Ascending aorta (tissue), 2 donors: ENCODE measurements around the gene SH2D4B. TPM values are rescaled to one million over a fixed set of nuclear protein-coding genes. Genes with fewer than 3 reads are reported as not detected.

Experiments
- DNase-seq, 2 donors: peaks; one replicate each; pipeline ENCODE4 v3.0.0-alpha.2; 2019; ENCODE audit warnings: low spot score in 2 of 2
- H3K27ac ChIP-seq, 2 donors: fragments of 200-600 bp; sonication (generic); one replicate each; pipeline ENCODE4 v1.5.1; 2016 to 2017; ENCODE audit warnings: mild to moderate bottlenecking in 1 of 2
- H3K27me3 ChIP-seq: fragments of 200-600 bp; sonication (generic); one replicate; pipeline ENCODE4 v1.5.1; 2017
- H3K36me3 ChIP-seq, 2 donors: fragments of 200-600 bp; sonication (generic); one replicate each; pipeline ENCODE4 v1.5.1; 2016
- H3K4me1 ChIP-seq, 2 donors: fragments of 200-600 bp; sonication (generic); one replicate each; pipeline ENCODE4 v1.5.1; 2016 to 2017; ENCODE audit warnings: mild to moderate bottlenecking in 1 of 2
- H3K4me3 ChIP-seq, 2 donors: fragments of 200-600 bp; sonication (generic); one replicate each; pipeline ENCODE4 v1.5.1; 2016 to 2017; ENCODE audit warnings: mild to moderate bottlenecking in 1 of 2
- H3K9me3 ChIP-seq, 2 donors: fragments of 200-600 bp; sonication (generic); one replicate each; pipeline ENCODE4 v1.5.1; 2016
- intact Hi-C: fragments of 100-400 bp; cut with DNase I; formaldehyde crosslinking; loops from one replicate; pipeline ENCODE4 v1.15.1; 2023
- total RNA-seq: library from RNA; depleted of rRNA; stranded (reverse); fragments of >200 nt; gene quantifications from one replicate; pipeline ENCODE4 v1.1.0, GENCODE V29; 2016
- TF ChIP-seq, protein P1 (sequence below), 3 experiments: fragments of 200-600 bp in 2 of 3; fragments of 450-650 bp in 1 of 3; sonication (generic) in 2 of 3; IDR thresholded peaks; one replicate each; pipeline ENCODE4 v1.5.1; 2016 to 2019; ENCODE audit warnings: antibody characterized with exemption in 3 of 3, mild to moderate bottlenecking in 1 of 3, moderate library complexity in 1 of 3

Gene SH2D4B
- total RNA-seq, 1 donor from 2014 or later: not detected

DNA sequence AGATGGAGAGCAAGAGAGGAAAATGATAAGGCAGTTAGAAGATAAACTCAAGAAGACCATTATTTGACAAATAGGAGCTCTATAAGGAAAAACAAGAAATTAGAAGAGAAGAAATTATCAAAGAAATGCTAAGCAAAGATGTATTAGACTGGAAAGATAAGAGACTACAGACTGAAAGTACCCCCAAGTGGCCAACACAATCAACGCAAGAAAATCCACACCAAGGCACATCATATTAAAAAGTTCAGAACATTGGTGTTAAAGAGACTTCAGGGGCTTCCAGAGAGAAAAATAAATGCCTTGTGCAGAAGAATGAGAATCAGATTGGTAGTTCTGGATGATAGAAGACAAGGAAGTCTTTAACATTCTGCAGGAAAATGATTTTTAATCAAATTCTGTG is 46.0 kb downstream of the SH2D4B start:
- Histone ChIP-seq H3K4me1 (no peaks in the 10 kb centered on the region), H3K27ac (no peak overlapping the region), H3K4me3 (no peak overlapping the region), H3K27me3 (no peaks in the 10 kb centered on the region), H3K9me3 (no peaks in the 10 kb centered on the region), H3K36me3 (no peaks in the 10 kb centered on the region)
- TF ChIP-seq, protein P1, sequence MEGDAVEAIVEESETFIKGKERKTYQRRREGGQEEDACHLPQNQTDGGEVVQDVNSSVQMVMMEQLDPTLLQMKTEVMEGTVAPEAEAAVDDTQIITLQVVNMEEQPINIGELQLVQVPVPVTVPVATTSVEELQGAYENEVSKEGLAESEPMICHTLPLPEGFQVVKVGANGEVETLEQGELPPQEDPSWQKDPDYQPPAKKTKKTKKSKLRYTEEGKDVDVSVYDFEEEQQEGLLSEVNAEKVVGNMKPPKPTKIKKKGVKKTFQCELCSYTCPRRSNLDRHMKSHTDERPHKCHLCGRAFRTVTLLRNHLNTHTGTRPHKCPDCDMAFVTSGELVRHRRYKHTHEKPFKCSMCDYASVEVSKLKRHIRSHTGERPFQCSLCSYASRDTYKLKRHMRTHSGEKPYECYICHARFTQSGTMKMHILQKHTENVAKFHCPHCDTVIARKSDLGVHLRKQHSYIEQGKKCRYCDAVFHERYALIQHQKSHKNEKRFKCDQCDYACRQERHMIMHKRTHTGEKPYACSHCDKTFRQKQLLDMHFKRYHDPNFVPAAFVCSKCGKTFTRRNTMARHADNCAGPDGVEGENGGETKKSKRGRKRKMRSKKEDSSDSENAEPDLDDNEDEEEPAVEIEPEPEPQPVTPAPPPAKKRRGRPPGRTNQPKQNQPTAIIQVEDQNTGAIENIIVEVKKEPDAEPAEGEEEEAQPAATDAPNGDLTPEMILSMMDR (IDR thresholded peaks at IDR 0.05): no peak
- intact Hi-C loops: no loop called here
- DNase-seq: no peak

DNA sequence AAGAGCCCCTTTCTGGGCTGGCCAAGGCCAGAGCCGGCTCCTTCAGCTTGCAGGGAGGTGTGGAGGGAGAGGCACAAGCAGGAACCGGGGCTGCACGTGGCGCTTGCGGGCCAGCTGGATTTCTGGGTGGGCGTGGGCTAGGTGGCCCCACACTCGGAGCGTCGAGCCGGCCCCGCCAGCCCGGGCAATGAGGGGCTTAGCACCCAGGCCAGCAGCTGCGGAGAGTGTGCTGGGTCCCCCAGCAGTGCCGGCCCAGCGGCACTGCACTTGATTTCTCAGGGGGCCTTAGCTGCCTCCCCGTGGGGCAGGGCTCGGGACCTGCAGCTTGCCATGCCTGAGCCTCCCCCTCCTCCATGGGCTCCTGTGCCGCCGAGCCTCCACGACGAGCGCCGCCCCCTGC is 48.1 kb downstream of the SH2D4B start:
- Histone ChIP-seq H3K4me3 (no peak overlapping the region), H3K27ac (no peak overlapping the region), H3K4me1 (no peaks in the 10 kb centered on the region), H3K9me3 (no peaks in the 10 kb centered on the region), H3K27me3 (no peaks in the 10 kb centered on the region), H3K36me3 (no peaks in the 10 kb centered on the region)
- no peak for DNase-seq
- intact Hi-C loops: no loop called here
- TF ChIP-seq, protein P1 (IDR thresholded peaks at IDR 0.05): no peak

GRCh38 chr10:80588546-80588945 is 50.8 kb downstream of the SH2D4B start:
- Histone ChIP-seq H3K27ac (no peak overlapping the region), H3K36me3 (no peaks in the 10 kb centered on the region), H3K27me3 (no peaks in the 10 kb centered on the region), H3K4me3 (no peak overlapping the region), H3K9me3 (no peaks in the 10 kb centered on the region), H3K4me1 (no peaks in the 10 kb centered on the region)
- intact Hi-C loops: no loop called here
- no peak for DNase-seq
- TF ChIP-seq, protein P1 (IDR thresholded peaks at IDR 0.05): no peak

- no peak for DNase-seq
- Histone ChIP-seq H3K36me3 (no peaks in the 10 kb centered on the region), H3K4me3 (no peak overlapping the region), H3K27me3 (no peaks in the 10 kb centered on the region), H3K4me1 (no peaks in the 10 kb centered on the region), H3K27ac (no peak overlapping the region), H3K9me3 (no peaks in the 10 kb centered on the region)
- TF ChIP-seq, protein P1 (IDR thresholded peaks at IDR 0.05): no peak
- intact Hi-C loops: no loop called here
Observed at GRCh38 chr10:80589726-80590373, 52.1 kb downstream of the SH2D4B start.

DNA sequence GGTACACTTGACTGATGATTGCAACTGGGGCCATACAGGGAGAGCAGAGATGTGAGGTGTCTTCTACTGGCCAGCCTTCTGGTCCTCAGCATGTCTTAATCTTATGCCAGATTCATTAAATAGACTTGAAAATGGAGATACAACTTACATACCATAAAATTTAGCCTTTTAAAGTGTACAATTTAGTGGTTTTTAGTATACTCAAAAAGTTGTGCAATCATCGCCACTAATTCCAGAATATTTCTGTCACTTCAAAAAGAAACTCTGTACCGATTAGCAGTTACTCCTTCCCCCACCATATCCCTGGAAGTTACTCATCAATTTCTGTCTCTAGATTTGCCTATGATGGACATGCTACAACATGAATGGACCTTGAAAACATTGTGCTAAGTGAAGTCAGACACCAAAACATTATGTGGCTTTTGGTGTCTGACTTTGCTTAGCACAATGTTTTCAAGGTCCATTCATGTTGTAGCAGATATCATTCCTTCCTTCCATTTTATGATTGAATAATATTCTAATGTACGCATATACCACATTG is 53.0 kb downstream of the SH2D4B start:
- H3K27ac ChIP-seq: no peak overlapping the region
- no peak for DNase-seq
- no peaks in the 10 kb centered on the region for H3K27me3 ChIP-seq
- no peaks in the 10 kb centered on the region for H3K36me3 ChIP-seq
- no peak overlapping the region for H3K4me3 ChIP-seq
- intact Hi-C loops: no loop called here
- TF ChIP-seq, protein P1 (IDR thresholded peaks at IDR 0.05): no peak
- no peaks in the 10 kb centered on the region for H3K9me3 ChIP-seq
- no peaks in the 10 kb centered on the region for H3K4me1 ChIP-seq
